Fibroblast of gingiva (primary cell): Measurements from ENCODE around the gene RANGAP1.
A peak's percentile ranks its signal among the peaks of the same experiment; 100 is the strongest.

ENCODE experiments used
- DNase-seq: peaks from one replicate; pipeline ENCODE4 v3.0.0-alpha.2; 2011; ENCODE audit warnings: low read depth

RANGAP1 gene

DNA sequence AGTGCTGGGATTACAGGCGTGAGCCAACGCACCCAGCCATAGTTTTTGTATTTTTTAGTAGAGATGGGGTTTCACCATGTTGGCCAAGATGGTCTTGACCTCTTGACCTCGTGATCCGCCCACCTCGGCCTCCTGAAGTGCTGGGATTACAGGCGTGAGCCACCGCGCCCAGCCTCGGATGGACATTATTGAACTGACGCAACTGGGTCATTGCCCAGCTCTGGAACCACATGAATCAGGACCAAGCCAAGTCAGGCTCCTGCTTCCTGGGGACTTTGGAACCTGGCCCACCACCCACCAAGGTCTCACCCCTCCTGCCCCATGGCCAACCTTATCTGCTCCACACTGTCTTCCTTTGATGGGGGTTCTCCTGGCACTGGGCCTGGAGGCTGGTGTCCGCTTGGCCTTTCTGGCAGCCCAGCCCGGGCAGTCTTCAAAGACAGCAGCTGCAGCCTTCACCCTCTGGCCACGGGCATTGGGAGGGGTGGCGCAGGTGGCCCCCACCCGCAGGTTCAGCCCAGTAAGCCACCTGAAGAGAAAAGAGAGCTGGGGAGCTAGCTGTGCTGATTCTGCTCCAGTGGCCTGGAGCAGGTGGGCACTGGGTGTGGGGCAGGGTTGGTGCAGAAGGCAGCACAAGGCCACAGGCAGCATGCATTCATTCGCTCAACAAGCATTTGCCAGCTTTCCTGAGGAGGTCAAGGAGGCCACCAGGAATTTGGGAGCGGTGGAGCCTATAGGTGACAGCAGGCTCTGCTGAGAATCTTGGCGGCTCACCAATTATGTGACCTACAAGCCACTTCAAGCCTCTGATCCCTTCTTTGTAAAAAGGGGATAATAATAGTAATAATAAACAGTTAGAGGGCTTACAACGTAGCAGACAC lies 50.9 kb downstream of the RANGAP1 start:
- no peak for DNase-seq

DNA sequence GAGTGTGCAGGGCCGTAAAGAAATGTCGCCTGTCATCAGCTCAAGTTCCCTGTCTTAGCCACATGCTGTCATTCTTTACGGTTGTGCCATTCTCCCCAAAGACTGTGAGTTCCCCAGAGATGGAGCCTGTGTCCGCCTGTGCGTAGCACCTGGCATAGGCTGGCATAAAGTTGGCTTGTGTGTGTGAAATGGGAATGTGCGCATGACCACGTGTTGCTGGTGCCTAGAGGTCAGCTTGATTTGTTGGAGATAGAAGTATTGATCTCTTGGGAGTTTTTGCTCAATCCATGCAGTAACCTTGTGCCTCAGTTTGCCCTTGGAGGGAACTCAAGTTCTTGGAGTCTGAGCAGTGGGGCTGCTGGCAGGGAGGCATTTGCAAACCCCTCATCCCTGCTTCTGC lies 54.6 kb downstream of the RANGAP1 start:
- DNase-seq = no peak

DNA sequence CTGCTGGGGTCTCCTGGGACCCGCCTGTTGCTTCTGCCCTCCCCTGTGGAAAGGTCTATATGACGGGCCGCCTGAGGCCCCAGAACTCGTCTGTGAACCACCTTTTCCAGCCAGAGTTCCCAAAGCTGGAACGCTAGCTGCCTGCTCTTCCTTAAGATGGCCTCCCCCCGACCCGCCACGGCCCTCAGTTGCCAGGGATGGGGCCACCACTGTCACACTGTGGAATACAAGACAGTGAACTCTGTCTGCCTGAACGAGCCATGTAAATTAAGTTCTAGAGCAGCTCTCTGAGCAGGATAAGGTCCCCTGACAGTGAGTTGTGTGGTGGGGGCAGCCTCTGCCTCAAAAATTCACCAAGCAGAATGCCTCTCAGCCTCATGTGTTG lies 55.6 kb downstream of the RANGAP1 start:
- DNase-seq = no peak

DNA sequence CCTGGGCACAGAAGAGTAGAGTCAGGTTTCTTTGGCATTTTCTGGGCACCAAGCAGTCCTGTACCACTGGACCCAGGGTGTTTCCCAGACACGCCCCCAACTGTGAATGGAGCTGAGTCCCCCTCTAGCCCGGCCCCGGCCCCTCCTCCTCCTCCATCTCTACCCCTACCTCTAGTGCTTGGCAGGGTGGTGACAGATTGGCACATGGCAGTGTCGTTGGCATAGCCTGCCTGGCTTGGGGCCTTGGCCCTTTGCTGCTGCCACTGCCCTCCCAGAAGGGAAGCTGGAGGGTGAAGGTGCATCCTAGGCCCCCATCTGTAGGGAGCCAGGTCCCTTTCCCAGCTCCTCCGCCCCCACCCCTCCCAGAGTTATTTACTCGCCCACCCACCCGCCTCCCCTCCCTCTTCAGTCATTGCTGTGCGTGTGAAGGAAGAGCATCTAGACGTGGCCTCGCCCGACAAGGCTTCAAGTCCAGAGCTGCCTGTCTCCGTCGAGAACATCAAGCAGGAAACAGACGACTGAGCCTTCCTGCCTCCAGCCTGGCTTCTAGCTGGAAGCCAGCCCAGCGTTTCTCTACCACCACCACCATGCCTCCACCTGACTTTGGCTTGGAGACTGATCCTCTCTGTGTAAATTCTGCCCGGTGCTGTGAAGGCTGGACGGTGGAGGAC lies 56.1 kb downstream of the RANGAP1 start:
- no peak for DNase-seq

DNA sequence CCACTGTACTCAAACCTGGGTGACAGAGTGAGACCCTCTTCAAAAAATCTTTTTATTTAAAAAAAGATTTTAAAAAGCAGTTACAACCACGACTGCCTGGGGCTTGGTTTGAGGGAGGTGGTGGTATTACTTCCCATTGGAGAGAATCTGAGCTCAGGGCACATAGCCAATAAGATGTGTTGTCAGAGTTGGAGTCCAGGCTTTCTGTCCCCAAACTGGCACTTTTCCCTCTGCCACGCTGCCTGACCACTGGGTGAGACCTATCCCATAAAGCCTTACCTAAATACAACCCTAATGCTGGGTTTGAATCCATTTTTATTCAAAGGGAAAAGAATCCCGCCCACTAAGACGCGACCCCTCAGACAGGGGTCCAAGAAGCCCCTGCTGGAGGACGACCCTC lies 56.8 kb downstream of the RANGAP1 start:
- DNase-seq = no peak

DNA sequence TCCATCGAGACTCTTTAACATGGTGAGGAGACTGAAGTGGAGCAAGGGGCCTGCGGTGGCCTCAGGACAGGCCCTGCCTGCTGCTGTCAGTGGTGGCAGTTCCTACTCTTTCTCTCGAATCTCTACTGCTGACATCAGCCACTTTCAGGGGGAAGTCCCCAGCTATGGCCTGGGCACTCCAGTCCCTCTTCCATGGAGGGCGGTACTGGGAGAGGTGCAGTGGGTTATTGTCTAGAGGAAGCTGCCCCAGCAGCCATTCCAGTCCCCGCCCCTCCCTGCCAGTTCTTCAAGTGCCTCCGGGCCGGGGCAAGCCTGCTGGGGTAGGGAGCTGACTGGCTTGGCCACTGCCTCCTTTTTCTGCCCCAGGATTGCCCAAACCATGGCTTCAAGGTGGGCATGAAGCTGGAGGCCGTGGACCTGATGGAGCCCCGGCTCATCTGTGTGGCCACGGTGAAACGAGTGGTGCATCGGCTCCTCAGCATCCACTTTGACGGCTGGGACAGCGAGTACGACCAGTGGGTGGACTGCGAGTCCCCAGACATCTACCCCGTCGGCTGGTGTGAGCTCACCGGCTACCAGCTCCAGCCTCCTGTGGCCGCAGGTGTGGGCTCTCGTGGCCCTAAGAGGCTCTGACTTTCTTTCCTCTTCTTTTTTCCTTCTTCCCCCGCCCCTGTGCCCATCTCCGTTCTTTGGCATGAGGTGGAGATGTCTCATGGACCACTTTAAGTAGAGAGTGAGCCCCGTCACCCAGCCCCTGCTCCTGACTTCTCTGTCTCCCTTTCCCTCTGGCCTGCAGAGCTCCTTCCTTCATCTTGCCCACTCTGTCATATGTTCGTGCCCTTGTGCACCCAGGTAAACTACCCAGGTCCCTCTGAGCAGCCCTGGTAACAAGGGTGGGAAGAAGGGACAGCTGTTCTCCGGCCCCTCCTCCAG lies 59.0 kb downstream of the RANGAP1 start:
- no peak for DNase-seq

DNA sequence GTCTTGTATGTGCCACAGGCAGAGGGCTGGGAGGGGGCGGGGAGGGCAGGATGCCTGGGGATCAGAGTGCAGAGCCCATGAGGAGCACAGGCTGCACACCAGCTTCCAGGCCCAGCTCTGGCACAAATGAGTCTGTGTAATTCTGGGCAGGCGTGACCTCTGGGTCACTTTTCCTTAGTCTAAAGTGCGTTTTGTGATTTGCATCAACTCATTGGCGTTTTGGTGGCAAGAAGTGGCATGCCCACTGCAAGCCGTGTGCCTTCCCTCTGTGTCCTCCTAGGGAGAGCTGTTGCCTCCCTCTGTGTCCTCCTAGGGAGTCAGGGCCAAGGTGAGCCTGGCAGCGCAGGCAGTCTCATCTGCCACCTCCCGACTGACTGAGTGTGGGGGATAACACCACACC lies 62.5 kb downstream of the RANGAP1 start:
- no peak for DNase-seq

DNA sequence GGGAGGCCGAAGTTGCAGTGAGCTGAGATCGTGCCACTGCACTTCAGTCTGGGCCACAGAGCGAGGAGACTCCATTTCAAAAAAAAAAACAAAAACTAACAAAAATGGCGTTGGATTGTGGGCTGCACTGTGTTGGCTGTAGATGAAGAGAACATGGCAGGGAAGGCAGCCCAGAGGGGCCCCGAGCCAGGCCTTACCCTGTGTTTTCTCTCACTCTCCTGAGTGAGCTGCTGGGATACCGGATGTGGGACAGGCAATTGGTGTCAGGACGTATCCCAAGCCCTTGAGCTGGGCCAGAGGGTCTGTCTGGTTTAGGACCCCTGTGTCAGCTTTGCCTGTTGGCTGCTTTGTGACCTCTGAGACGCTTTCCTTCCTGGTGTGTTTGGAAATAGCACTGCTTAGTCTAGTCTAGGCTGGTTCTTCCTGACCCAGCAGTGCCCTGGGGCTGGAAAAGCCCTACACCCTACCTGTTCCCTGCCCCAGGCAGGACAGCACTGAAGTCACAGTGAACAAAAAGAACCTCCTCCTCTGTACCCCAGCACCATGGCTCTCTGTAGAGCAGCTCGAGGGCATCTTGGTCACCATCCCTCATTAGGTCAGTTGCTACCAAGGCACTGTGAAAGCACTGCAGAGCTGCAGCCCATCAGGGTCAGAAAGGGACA lies 63.0 kb downstream of the RANGAP1 start:
- no peak for DNase-seq

DNA sequence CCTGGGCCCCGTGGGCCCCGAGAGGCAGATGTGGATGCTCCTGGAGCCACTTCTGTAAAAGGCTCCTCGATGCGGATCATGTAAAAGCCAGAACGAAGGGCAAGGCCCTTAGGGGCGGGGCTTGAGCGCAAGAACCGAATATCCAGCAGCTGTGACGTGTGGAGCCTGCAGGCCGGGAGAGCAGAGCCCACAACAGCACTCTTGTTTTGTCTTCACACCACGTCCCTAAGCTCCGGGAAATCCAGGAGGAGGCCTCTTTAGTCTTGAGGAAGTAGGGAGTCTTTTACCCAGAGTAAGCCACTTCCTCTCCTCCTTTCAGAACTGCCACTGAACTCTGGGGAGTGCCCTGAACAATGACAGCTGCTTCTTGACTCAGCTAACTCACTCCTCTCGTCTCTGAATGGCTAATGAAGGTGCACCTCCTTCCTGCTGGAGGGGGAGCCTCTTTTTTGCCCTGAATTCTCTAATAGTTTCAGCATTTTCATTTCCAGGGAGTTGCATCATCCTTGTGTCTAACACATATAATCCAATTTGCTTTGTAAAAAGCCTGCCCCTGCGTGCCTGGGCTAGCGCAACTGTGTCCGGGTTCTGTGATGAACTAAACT lies 68.3 kb downstream of the RANGAP1 start:
- peak; percentile 89 for DNase-seq

DNA sequence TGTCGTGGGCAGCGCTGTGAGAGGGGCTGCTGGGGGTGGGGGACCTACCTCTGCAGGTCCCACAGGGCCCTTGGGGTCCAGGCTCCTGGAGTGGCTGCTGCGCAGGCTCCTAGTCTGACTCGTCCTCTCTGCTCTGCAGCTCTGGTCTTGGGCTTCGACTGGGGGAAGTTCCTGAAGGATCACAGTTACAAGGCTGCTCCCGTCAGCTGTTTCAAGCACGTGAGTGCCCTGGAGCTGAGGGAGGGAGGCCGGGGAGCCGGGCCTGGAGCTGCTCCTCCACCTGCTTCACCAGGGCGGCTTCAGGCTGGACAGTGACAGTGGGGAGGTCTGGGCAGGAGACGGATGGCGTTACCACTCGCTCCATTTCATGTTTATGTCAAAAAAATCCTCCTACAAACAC lies 69.0 kb downstream of the RANGAP1 start:
- DNase-seq = no peak

DNA sequence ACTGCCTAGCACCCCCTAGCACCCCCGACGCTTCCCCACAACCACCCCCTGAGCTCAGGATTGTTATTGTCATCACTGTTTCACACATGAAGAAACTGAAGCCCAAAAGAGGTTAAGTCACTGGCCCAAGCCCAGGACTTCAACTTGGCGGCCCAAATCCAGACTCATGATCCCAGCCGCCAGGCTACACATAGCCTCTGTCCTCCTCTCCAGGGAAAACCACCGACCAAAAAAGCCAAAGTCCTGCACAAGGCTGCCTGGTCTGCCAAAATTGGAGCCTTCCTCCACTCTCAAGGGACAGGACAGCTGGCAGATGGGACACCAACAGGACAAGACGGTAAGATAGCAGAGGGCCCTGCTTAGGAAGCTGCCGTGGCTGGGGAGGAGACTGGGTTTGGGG lies 70.1 kb downstream of the RANGAP1 start:
- no peak for DNase-seq

DNA sequence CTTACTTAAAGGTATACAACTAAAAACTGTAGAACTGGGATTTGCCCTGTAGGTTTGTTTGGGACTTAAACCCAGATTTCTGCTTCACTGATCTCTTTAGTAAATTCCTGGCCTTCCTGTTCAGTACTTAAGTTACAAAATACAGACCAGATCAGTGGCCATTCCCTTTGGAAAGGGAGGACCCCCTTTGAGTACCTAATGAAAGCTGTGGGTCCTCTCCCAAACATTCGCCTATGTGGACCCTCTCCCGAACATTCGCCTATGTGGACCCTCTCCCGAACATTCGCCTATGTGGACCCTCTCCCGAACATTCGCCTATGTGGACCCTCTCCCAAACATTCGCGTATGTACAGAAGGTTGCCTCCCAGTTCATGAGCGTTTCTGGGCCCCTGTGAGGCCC lies 70.6 kb downstream of the RANGAP1 start:
- no peak for DNase-seq

DNA sequence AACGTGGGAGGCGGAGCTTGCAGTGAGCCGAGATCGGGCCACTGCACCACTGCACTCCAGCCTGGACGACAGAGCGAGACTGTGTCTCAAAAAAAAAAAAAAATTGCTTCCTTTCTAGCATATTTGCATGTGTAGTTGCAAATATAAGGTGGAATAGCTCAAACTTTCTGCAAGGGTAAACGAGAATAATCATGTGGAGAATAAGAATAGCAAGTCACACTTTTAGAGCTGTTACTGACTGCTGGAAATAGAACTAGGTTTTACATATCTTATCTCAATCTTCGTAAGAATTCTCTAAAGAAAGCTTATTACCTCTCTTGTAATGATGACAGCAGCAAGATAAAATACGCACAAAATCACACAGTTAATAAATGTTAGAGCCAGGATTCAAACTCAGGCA lies 79.3 kb downstream of the RANGAP1 start:
- no peak for DNase-seq

DNA sequence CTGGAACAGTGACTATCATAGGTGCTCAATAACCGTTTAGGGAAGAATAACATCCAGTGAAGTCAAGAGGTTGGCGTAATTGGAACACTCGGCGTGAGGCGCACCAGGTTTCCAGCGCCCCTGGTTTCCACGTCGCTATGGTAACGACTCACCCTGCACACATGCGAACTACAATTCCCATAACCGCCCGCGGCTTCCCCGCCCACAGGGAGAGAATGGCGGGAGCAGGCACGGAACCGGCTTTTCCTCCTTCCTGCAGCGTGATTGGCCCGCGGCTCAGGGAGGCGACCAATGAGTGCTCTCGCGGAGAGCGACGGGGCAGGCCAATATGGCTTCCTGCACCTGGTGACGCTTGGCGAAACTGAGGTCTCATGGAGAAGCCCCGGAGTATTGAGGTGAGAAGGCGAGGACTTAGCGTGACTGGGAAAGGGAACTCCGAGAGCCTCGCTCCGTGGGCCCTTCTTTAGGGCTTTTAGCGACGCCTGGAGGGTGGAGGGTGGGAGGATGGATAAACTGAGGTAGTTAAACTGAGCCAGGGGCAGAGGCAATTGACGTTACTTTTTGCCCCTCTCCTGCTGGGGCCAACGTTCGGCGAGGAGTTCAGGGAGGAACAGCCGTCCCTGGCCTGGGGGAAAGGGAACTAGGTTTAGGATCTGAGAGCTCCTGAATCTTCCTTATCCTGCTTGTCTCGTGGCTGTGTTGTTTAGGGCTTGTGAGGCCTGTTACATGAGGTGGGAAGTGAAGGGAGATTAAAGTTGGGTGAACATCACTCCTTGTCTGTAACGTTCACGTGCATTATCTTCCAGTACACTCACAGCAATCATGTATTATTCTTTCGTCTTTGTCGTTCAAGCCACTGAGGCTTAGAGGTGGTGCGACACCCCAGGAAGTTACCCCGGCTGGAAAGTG lies 80.7 kb downstream of the RANGAP1 start, which contains the start of gene L3MBTL2:
Gene L3MBTL2 (plus strand): TSS at position 321 of the 909 bp plus-strand sequence. CDS start 51 bp downstream, at position 372.
- peak; percentile 90 for DNase-seq

DNA sequence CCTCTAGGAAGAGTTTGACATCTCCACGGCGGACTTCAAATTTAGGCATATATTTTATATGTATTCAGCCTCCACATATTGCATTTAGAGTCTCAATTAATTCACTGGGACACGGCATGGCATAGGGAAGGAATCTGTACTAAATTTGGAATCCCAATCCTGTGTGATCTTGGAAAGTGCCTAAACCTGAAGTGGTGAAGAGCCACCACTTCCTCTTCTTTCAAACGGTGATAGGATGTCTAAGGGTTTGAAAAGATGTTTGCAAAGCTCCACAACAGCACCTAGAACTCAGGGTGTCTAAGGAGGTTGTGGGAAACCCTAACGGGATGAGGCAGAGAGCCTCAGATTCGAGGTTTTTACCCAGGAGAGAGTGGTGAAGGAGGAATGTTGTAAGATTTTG lies 81.9 kb downstream of the RANGAP1 start:
- no peak for DNase-seq

DNA sequence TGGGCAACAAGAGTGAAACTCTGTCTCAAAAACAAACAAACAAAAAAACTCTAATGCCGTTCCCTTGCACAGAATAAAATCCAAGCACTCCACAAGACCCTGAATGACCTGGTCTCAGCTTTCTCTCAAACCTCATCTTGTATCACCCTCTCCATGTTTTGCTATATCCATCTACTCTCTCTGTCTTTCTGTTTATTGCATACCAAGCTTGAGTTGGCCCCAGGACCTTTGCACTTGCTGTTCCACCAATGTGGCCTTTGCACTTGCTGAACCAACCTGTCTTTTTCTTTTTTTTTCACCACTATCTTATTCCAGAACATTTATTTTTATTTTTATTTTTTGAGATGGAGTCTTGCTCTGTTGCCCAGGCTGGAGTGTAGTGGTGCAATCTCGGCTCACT lies 82.9 kb downstream of the RANGAP1 start:
- DNase-seq = no peak

DNA sequence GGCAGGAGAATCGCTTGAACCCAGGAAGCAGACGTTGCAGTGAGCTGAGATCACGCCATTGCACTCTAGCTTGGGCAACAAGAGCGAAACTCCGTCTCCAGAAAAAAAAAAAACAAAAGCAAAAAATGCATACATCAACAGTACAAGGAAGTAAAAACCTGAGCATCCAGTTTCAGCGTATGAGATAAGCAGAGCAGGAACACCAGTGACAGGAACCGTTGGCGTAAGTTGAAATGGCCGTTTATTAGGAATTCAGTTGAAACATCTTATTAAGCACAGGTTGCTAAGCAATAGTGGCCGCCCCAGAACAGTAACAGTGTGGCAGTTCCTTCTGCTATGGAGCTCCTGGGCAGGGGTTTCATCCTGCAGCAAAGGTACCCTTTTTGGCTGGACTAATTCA lies 84.8 kb downstream of the RANGAP1 start:
- no peak for DNase-seq

DNA sequence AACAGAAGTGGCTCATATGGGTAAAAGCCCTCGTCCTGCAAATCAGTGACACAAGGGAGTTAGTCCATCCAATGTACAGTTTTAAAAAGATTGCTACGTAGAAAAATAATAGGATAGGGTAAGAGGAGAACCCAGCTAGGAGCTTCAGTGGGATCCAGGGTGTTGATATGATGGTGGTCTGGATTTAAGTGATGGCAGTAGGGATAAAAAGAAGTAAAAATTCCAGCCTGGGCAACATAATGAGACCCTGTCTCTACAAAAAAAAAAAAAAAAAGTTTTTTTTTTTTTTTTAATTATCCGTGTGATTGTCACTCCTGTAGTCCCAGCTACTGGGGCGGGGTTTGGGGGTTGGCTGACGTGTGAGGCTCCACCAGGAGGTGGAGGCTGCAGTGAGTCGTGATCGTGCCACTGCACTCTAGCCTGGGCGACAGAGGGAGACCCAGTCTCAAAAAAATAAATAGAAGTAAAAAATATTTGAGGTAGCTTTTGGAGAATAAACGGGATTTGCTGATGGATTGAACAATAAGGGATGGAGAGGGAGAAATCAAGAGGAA lies 87.9 kb downstream of the RANGAP1 start:
- DNase-seq = no peak

DNA sequence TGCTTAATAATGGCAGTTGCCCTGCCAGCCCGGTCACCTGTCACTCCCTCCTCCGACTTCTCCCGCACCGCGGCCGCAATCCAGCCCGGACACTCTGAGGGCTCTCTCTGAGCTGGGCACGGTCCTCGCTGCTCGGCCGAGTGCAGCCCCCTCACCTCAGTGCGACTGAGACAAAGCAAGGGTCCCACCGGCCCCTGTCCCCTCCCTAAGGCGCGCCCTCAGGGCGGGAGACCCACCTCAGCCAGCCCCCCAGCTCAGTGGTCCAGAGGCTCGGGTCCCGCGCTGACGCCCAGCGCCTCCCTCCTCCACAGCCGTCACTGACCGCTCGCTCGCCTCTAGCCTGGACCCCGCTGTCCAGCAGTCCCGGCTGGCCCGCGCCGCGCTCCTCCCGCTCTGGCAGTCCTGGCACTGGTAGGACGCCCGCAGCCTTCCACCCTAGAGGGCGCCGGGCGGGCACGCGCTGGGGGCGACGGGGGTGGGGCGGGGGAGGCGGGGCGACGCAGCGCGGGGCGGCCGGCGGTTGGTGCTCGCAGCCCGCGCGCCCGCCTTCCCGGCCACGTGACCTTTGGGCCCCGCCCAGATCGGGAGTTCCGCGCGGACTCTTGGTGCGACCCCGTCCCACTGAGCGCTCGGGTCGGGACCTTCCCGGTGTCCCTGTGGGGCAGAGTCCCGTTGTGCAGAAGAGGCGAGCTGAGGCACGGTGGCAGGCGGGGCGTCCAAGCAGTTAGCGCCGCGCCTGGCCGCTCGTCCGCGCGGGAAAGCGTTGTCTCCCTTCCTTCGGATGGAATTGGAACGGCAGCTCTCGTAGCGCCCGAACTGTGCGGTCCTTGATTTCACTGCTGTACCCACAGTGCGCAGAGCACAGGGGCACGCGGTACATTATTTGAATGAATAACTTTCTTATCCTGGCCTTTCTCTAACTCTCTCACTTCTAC lies 88.7 kb downstream of the RANGAP1 start:
- DNase-seq = peak; percentile 45
